GM18498 (cell line): ENCODE measurements around the gene RPTOR.
"Not testable (repeated sequence)": the region's sequence is repeated elsewhere in the genome, so short reads cannot be mapped to it uniquely, and the experiment has no call there.

Source experiments
- ATAC-seq: cut with Tn5 transposase; IDR thresholded peaks from one replicate; pipeline ENCODE4 v1.9.1; 2021; ENCODE audit warnings: mild to moderate bottlenecking, moderate library complexity; ENCODE audit not compliant: unreplicated experiment

The RPTOR gene

DNA sequence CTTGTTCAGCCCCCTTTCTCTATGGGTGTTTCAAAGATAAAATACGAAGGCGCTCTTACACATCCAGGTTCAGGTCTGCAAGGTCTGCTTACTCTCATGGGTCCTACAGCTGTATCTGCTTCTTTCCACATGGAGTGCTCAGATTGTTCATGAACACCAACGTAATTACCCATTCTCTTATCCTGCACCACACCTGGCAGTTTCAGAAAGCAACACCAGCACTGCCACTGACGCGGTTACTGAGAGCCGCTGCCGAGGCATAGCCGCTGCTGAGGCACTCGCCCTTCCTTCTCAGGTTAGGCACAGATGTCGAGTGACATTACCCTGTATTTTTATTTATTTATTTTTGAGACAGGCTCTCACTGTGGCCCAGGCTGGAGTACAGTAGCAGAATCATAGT is 147.1 kb downstream of the RPTOR start:
- no peak for ATAC-seq

DNA sequence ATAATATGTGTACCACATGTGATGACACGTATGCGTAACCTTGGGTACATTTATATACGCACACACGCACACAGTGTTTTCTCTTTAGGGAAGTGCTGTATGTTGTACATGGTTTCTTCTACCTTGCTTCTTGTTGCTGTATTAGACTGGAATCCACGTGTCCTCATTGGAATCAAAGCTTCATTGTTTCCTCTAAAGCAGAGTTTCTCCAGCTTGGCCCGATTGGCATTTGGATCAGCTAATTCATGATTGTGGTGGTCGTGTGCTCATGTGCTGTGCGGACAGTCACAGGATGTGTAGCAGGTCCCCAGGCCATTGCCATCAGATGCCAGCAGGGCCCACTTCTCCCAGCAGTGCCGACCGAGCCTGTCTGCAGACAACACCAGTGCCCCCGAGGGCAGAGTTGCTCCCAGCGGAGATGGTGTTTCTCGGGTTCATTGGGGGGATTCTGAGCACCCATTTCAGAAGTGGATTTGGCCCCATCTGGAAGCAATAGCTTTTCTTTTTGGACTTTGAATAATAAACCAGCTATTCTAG is 148.4 kb downstream of the RPTOR start:
- no peak for ATAC-seq

DNA sequence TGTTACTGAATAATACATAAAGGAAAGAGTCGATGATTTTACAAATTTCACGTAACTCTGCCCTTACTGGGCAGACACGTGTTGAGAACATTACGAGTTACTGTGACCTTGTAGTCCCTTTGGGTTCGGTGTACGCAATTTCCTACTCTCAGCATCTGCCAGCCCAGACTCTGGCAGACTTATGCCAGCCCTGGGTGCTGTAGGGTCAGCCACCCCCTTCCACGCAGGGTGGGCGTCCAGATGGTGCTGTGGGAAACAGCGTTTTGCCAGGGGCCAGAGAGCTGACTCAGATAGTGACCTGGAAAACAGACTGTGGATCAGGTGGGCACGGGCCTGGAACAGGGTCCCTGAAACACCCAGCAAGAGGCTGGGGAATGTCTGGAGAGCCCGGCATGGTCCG is 148.9 kb downstream of the RPTOR start:
- ATAC-seq: no peak

DNA sequence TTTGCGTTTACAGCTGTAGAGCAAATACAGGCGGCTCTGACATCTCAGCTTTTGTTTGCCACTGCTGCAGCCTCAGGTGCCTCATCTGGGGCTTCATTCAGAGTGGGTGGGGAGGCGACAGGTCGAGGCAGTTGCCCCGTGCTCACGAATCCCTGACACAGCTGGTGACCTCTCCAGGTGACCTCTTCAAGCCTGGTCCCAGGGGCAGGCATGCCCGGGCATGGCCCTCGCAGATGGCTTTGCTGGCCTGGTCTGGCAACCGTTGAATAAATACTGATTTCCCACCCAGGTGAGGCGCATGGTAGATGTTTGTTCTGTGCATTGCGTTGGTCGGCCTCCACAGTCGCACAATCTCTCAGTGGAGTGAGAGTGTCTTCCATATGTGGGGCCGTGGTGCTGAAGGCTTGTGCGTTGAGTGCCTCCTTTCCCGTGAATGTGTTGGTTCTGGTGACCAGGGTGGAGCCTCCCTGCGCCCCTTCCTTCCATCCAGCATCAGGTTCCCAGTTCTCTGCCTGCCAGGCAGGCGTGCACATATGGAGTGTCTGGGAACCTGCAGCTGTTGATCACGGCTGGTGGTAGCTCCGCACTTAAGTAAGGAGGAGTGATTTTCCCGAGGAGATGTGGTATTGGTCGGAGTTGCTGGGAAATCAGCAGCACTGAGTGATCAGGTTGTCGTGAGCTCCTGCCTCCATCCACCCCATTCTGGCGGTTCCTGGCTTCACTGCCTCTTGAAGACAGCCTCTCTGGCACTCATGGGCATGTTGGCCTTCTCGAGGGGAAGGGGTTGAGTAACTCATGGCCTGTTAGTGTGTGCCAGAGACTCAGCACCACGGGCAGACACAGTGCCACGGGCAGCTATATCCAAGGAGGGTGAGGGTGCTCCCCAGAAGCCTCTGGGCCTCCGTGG is 149.7 kb downstream of the RPTOR start:
- ATAC-seq: no peak

DNA sequence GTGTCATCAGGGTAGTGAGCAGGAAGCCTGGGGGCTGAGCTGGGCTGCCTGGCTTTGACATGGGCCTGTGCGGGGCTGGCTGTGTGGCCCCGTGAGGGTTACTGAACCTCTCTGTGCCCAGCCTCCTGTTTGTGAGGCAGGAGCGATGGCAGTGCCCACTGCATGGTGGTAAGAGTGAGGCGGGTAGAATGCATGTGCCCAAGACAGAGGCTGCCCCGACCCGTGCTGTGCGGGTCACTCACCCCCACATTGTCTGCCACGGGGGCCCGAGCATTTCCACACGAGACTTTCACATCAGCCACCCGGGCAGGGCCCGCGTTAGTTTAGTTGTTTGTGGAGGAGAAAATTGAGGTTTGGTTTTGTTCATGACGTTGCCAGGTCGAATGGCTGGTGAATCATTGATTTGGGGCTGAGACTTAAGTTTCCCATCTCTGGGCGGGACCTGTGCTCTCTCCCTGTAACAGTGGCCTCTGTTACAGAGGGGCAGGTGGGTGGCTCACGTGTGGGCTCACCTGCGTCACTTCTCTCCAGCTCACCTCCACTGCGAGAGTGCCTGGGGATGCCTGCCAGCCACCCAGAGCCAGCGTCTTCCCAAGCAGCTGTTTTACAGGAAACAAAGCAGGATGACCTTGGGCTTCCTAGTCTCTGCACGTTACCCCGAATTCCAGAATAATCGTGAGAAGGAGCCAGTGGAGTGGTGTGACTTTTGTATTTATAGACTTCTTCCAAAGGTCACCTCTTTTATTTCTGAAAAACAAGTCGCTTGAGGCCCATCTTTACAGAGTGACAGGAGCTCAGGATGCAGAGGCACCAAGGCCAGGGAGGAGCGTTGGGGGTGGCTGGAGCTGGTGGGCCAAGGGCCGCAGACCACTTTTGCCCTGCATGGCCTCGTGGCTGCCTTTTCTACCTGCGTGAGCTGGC is 150.6 kb downstream of the RPTOR start:
- no peak for ATAC-seq

DNA sequence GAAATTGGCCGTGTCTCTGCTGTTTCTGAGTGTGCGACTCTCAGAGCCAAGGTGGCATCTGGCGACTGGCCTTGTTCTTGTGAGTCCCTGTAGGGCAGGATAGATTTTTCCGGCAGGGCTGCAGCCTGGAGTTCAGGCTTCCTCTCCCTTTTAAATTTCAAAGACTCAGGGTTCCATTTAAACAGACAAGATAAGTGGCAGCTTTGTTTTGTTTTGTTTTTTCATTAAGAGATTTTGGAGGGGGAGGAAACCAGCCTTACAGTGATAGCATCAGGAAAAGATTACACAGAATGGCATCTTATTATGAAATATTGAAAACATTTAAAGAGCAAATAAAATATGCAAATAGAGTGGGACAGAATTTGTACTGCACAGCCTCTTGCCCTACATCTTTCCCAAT is 151.3 kb downstream of the RPTOR start:
- no peak for ATAC-seq

DNA sequence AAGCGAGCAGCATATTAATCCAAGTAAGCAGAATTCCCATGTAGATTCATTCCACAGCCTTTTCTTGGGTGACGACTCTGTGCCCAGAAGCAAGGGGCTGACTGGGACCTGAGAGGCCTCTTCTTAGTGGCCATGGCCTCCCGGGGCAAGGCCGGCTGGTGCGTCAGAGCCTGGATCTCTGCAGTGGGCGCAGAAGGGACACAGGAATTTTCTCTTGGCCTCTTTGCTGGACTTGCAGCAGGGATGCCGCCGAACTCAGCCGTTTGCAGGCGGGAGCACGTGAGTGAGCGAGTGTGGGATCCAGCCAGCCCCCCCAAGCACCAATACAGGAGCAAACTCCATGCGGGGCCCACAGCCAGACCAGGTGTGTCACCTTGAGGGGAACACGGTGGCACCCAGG is 151.8 kb downstream of the RPTOR start:
- ATAC-seq: no peak

DNA sequence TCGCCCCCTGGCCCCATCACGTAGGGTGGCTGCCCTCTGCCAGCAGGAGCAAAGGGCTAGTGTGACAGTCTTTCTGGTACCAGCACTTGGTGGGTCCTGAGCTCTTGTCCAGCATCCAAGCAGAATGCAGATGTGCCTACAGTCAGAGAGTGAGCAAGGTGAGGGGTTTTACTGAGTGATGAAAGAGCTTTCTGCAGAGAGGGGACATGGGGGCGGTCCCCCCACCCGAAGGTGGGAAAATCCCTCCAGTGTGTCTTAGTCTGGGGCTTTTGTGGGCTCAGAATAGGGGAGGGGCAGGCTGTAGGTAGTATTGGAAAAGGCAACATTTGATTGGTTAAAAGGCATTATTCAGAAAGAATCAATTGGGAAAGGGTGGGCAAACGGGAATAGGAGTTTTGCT is 152.3 kb downstream of the RPTOR start:
- ATAC-seq: no peak

DNA sequence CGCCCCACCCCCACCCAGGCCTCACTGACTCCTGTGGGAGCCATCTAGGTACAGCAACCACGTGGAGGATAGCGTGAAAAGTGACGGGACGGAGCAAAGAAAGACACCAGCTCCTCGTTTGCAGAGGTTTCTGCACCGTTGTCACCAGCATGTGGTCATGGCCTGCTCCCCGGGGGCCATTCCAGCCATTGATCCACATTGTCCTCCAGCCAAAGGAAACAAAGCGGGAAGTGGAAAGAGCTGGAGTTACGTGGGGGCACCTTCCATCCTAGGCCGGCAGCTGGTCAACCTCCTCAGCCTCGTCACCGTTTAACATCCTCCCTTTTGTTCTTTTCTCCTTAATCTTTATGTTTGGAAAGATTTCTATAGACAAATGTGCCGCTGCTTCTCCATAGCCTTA is 153.7 kb downstream of the RPTOR start:
- no peak for ATAC-seq

DNA sequence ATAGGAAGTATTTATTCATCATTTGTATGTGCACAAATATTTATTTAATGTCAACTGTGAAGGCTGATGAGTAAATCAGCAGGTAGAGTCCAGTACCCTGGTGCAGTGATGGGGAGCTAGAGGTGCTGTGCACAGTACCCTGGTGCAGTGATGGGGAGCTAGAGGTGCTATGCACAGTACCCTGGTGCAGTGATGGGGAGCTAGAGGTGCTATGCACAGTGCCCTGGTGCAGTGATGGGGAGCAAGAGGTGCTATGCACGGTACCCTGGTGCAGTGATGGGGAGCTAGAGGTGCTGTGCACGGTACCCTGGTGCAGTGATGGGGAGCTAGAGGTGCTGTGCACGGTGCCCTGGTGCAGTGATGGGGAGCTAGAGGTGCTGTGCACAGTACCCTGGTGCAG is 154.6 kb downstream of the RPTOR start:
- not testable (repeated sequence) for ATAC-seq

DNA sequence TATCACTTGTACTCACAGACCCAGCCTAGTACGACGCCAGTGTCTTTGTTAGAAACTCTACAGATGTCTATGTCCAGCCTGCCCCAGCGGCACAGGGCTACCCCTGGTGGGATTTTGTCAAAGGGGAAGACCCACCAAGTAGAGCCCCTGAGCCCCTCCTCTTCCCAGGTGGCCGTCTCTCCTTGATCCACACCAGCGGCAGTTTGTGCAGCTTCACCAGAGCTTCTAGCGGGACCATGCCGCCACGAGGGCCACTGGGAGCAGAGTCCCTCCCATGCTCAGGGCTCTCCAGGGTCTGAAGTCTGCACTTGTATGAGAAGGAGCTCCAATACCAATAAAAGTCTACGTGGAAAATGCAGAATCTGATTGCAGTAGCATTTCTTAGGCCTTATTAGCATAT is 157.1 kb downstream of the RPTOR start:
- no peak for ATAC-seq

DNA sequence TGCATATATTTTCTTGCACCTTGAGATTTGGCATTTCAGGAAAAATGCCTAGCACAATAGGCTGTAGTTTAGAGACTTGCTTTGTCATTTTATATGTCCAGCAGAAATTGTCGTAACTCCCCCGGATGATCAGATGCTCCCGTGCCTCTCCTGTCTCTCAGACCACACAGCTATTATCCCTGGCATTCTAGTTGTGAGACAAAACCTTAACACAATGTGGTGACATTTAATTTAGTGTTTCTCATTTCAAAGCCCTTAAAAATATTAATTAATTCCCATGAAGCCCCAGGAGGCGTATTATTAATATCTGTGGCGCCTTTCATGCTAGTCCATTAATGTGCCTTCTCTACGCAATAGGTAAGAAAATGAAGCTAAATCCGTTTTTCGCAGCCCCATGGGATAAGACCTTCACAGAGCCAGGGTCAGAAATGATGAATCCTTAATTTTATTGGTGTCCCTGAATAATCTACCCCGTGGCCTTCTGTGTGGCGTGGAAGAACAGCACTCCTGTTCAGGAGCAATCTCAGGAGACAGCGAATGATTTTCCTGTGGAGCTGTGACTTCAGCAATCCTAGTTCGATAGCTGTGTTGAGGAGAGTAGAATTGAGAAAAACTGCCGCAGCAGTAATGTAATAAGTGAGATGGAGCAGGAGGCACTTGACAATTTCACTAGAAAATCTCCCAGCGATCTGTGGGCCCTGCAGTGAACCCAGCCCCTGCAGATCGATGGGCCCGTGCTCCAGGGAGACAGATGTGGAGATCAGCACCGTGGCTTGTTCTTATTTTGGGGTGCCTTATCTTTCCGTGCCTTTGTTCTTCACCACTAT is 157.9 kb downstream of the RPTOR start:
- no peak for ATAC-seq

DNA sequence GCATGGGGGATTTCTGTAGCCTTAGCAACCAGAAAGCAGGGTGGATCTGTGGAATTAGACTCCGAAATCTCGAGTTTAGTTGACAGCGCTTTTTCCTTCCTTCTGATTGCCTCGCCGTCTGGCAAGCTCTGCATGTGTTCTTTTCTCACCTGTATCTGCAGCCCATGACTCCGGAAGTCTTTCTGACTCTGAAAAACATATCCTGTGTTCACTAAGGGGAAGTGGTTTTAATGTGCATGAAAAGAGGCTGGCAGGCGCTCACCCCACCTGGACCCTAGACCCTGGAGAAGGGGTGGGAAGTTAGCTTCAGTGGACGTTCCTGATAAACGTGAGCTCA is 158.5 kb downstream of the RPTOR start:
- ATAC-seq: no peak

DNA sequence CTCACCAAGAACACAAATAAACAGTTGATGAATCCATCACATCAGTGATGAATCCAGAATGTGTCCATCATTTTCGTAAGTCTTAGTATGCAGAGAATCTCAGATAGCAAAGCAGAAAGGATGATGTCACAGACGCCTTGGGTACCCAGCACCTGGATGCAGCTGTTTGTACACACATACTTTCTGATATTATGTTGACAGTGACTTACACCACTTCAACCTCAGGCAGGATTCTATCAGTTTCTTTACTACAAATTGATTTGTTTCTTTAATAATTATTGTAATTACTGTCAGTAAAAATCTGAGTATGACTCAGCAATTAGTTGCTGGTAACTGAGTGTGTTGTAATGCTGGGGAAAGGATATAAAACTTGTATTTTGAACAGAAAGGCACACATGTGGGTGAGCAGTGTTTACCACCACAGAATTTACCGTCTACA is 159.8 kb downstream of the RPTOR start:
- ATAC-seq: no peak

DNA sequence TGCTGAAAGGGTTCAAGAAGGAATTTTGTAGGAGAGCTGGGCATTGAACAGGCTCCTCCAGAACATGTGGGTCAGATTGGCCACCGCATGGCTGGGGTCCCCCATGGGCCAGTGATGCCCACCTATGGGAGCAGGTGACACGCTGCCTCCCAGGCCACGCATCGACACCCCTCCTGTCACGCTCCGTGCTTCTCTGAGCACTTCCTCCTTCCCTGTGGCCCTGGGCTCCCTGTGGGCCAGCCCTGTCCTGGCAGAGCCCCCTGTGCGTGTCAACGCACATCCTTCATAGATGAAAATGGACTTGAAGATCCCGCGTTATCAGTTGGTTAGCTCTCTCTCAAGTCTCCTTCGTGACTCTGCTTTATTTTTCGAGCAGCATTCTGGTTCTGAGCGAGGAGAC is 160.3 kb downstream of the RPTOR start:
- ATAC-seq: no peak

DNA sequence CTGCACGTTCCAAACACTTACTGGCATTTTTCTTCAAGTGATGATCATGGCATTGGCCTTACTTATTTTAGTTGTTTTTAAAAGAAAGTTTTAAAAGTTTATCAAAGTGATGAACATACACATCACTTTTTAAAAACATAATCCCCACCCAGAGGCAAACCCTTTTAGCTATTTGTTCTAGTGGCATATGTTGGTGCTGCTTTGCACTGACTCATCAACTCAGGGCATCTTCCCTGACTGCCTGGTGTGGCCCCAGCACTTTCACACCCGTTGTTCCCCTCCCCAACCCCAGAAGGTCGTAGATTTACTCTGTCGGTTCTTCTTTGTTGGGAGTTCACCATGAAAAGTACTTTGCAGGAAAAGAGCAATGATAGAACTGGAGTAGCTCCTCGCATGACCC is 161.3 kb downstream of the RPTOR start:
- no peak for ATAC-seq

DNA sequence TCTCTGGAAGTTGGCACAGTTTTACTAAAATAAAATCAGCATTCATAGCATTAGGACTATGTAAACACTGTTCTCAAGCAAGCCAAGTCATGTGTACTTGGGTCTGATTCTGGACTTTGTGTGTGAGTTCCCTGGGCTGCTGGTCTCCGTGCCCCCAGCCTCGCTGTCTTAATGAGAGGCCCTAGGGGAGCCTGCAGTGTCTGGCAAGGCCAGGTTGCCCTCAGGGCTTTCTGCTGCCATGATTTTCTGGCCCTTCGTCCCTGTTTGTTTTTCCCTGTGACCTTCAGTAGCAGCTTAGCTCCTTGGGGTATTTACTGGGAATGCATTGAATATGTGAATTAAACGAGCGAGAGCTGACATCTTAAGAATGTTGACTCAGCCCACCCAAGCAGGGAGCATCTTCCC is 161.8 kb downstream of the RPTOR start:
- no peak for ATAC-seq

DNA sequence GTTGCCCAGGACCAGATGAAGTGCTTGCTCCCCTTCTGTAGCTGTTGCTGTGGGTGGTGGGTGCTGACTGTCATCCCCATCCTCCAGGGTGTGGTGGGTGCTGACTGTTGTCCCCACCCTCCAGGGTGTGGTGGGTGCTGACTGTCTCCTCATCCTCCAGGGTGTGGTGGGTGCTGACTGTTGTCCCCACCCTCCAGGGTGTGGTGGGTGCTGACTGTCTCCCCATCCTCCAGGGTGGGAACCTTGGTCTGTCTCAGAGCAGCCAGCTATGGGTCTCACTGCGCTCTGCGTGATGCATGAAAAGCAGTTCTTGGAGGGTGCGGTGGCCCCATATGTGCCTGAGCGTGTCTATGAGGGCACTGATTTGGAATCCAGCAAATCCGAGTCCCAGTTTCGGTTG is 163.8 kb downstream of the RPTOR start:
- no peak for ATAC-seq

DNA sequence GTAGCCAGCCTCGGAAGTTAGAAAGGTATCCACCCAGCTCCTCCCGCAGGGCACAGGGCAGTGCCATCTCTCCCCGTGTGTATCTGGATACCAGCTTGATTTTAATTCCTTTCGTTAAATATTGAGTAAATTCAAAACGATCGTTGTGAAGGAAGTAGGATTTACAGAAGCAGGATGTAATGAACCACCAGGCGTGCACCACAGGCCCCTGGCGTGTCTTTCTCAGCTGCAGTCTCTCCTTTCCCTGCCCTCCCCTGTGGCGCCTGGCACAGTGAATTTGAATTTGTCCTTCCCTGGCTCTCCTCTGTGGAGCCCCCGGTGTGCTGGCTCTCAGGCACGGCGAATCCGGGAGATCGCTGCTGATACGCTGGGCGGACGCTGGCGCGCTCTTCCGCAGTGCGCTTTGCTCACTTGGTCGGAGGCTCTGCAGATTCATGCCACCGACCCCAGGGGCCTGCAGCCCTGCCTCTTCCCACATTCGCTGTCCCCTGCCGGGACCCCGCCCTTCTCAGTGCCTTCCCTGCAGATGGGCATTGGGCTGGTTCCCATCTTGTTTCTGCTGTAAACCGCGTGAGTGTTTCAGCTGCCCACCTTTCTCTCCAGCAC is 164.6 kb downstream of the RPTOR start:
- ATAC-seq: no peak

DNA sequence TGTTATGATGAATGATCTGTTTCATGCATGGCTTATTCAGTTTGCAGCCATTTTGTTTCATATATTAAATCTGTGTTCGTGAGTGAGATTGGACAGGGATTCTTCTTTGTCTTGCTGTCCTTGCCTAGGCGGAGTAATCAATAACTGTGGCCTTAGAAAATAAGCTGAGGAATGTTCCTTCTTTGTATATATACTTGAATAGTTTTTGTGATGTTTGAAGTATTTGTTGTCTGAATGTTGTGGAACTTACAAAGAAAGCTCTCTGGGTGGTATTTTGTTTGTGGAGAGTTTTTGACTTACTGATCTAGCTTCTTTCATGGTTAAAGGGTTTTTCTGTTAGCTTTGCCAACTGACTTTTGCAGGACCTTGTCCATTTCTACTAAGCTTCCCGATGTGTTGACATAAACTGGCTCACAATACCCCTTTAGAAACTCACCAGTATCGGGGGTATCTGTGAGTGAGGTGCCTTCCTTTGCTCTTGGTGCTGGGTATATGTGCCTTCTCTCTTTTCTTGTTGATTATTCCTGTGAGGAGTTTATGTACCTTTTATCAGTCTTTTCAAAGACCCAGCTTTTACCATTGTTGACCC is 166.2 kb downstream of the RPTOR start:
- ATAC-seq: no peak
